ENCODE data around the gene FRMD4B.

The FRMD4B gene

GRCh38 chr3:69161587-69162307 is 224.1 kb downstream of the FRMD4B start:
- DNase-seq, result peak; percentile 64

- no peak for DNase-seq
Measured at GRCh38 chr3:69160525-69160924, 225.4 kb downstream of the FRMD4B start.

- DNase-seq, result no peak
Measured at GRCh38 chr3:69160107-69160506, 225.8 kb downstream of the FRMD4B start.

- DNase-seq, result no peak
Measured at GRCh38 chr3:69149586-69149985, 236.3 kb downstream of the FRMD4B start.

- no peak for DNase-seq
Measured at GRCh38 chr3:69145688-69146087, 240.2 kb downstream of the FRMD4B start.

- no peak for DNase-seq
Measured at GRCh38 chr3:69144631-69145245, 241.2 kb downstream of the FRMD4B start.

GRCh38 chr3:69143612-69144011 is 242.3 kb downstream of the FRMD4B start:
- no peak for DNase-seq

GRCh38 chr3:69142797-69143454 is 243.0 kb downstream of the FRMD4B start:
- DNase-seq, result no peak

- no peak for DNase-seq
Measured at GRCh38 chr3:69142090-69142489, 243.8 kb downstream of the FRMD4B start.

- no peak for DNase-seq
Measured at GRCh38 chr3:69141313-69141712, 244.6 kb downstream of the FRMD4B start.

- no peak for DNase-seq
Measured at GRCh38 chr3:69137412-69137811, 248.5 kb downstream of the FRMD4B start.

- no peak for DNase-seq
Measured at GRCh38 chr3:69137005-69137404, 248.9 kb downstream of the FRMD4B start.

GRCh38 chr3:69130689-69131088 is 255.2 kb downstream of the FRMD4B start:
- DNase-seq, result no peak

- no peak for DNase-seq
Measured at GRCh38 chr3:69129531-69129930, 256.4 kb downstream of the FRMD4B start.

GRCh38 chr3:69128509-69128908 is 257.4 kb downstream of the FRMD4B start:
- DNase-seq, result no peak

- DNase-seq, result no peak
Measured at GRCh38 chr3:69126999-69127398, 258.9 kb downstream of the FRMD4B start.

GRCh38 chr3:69126216-69126615 is 259.7 kb downstream of the FRMD4B start:
- DNase-seq, result no peak

- DNase-seq, result no peak
Measured at GRCh38 chr3:69122403-69122802, 263.5 kb downstream of the FRMD4B start, which contains the start of gene LMOD3. LMOD3 (minus strand) TSS chr3:69122595; CDS start chr3:69122386, 209 bp downstream.

- DNase-seq, result no peak
Measured at GRCh38 chr3:69121950-69122349, 263.9 kb downstream of the FRMD4B start.

GRCh38 chr3:69121513-69121912 is 264.4 kb downstream of the FRMD4B start:
- DNase-seq, result no peak

- peak; percentile 86 for DNase-seq
Measured at GRCh38 chr3:69120879-69121464, 264.9 kb downstream of the FRMD4B start.

Data from CD4-positive, alpha-beta T cell treated with Interleukin-21 for 1 hour (primary cell).